NCI-H1930 (cell line): Measurements from ENCODE around the gene RYR3.
"Not testable (repeated sequence)": the region's sequence is repeated elsewhere in the genome, so short reads cannot be mapped to it uniquely, and the experiment has no call there.

Source experiments
- DNase-seq, 2 experiments: peaks; one replicate each; lab custom pipeline; 2025; lab: John Stamatoyannopoulos, UW

Gene RYR3

GRCh38 chr15:33757516-33758232 lies 446.9 kb downstream of the RYR3 start:
- DNase-seq = no peak

- no peak for DNase-seq
Measured at GRCh38 chr15:33766389-33766788, 455.6 kb downstream of the RYR3 start.

GRCh38 chr15:33768670-33769190 lies 458.0 kb downstream of the RYR3 start:
- DNase-seq = no peak

DNA sequence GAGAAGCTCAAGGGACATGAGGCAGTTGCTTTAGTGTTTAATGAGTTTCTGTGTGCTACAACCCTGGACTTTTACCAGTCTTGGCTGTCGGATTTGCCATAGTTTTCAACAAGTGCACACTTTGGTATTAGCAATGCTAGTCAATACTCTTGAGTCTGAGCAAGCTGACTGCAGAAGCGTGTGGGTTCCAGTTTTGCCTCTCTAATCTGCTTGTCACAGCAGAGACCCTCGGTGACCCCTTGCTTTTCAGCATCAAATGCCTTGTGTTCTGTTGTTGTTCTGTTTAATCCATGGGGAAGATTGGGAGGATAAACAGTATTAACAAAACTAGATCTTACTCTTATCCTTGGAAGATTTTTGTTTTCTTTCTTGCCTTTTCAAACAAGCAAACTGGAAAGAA lies 463.2 kb downstream of the RYR3 start:
- no peak for DNase-seq

DNA sequence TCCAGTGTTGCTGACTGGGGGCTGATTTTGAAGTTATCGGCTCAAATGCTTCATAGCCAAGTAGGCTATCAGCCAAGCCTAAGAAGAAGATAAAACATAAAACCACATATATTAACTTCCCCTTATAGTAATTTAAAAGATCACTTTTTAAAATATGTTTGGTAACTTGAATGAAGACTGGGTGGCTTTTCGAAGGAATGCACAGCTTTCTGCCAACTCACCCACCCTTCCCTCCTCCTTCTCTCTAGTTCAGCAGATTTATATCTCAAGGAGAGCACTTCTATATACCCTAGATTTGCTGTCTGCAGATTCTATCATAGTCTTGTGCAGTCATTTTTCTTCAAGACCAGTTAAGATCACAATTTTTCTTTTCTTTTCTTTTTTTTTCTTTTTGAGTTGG lies 468.1 kb downstream of the RYR3 start:
- DNase-seq = no peak

GRCh38 chr15:33780011-33780768 lies 469.4 kb downstream of the RYR3 start:
- no peak for DNase-seq

DNA sequence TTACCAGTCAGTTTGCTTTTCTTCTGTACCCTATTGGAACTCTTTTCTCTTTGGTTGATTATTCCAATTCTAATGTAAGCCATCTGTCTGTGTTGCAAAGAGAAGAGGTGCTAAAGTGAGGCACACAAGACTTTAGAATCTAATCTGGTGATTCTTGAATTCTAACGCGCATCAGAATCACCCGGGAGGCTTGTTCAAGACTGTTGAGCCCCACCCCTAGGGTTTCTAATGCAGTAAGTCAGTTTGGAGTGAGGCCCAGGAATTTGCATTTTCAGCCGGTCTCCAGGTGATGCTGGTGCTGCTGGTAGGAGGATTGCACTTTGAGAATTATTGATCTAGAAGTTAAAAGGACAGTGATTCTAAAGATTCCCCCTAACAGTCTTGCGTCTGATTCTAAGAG lies 472.2 kb downstream of the RYR3 start:
- DNase-seq = no peak

- no peak for DNase-seq
Measured at GRCh38 chr15:33785366-33785765, 474.6 kb downstream of the RYR3 start.

DNA sequence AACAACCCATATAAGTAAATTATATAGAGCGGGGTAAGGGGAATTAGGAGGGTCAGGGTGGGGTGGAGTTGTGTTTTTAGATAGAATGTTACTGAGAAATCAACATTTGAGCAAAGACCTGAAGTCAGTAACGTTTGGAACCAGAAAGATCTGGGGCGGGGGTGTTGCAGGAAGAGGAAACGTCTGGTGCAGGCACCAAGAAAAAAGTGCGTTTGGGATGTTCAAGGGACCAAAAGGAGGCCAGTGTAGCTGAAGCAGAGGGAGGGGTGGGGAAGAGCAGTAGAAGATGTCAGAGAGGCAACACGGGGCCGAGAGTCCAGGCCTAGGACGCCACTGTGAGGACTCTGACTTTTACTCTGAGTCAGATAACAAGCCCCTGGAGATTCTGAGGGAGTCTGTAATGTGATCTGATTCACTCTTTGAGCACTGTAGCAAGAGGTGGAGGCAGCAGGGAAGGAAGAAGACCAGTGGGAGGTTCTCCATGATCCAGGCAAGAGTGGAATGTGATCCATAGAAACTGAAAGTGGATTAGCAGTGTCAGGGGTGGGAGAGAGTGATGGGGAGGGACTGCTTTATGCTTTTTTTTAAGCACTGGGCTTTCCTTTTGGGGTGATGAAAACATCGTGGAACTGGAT lies 478.3 kb downstream of the RYR3 start:
- no peak for DNase-seq

GRCh38 chr15:33794453-33794852 lies 483.7 kb downstream of the RYR3 start:
- no peak for DNase-seq

DNA sequence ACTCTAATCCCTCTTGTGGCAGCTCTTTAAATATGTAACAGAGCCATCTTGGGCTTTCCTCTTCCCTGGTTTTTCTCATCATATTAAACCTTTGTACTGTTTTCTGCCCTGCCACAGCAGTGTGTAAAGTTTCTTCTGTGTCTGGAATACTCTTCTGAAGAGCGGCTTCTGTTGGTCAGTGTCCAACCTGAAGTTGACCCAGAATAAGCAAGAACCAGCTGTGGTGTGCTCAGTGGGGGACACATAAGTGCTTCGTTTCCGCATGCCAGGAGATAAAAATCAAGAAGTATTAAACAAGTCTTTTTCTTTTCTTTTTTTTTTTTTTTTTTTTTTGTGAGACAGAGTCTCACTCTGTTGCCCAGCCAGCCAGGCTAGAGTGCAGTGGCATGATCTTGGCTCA lies 484.3 kb downstream of the RYR3 start:
- DNase-seq = no peak

DNA sequence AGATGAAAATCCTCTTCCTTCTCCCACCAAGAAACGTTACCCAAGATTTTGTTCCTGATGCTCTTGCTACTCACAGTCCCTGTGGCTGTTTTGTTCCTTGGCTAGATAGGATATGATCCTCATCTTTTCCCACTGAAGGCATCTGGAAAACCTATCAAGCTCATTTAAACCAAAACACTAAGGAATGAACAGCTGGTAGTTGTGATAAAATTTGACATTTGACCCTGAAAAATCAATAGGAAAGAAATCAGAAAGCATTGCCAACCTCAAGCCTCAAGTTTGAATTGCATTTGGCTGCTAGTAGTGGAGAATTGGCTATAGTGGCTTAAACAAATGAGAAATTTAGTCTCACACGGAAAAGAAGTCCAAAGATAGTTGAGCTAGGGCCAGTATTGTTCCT lies 486.9 kb downstream of the RYR3 start:
- DNase-seq = no peak

GRCh38 chr15:33801954-33802353 lies 491.2 kb downstream of the RYR3 start:
- no peak for DNase-seq

DNA sequence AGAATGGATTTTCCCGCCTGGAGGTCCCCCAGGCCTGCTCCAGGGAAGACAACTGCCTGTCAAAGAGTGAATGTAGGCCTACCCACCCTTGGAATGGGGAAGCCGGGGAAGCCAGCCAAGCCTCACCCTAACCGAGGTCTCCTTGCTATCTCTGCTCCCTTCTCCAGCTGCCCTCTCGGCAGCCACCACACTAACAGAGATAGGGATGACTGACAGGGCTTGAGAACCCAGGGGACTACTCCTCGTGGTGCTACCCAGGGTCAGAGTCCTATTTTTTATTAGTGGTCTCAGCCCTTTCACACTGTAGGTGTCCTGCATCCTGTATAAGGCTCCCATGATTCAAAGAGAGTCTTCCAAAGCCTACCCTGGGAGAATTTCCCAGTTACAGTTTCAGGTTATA lies 496.9 kb downstream of the RYR3 start:
- DNase-seq = no peak

DNA sequence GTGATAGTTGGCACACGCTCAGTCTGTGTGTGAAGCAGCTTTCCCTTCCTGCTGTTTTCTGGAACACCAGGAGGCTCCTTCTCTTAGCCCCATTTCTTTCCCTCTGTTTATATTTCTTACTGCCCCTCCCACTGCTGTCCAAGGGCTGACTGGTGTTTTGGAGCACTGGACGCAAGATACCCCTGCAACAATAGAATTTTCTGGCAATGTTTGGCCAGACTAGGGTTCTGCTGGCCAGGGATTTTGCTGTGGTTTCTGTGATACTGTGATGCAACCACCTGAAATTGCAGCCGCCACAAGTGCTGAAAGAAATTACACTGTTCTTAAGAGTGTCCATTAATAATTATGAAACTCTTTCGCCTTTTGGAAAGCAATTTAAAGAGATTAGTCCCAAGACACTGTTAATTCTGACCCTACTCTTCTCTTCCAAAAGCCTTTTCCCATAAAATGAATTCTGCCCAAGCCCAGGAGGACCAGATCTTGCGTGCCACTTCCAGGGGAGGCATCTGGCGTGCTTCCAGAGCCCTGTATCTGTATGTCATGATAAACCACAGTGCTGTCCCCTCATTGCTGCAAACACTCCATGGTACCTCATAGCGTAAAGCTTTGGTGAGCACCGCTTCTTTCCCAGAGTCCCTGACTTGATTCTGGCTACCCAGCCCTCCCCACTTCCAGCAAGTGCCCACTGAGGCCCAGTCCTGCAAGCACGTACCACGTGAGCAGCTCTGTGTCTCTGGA lies 498.1 kb downstream of the RYR3 start:
- no peak for DNase-seq

GRCh38 chr15:33810073-33810595 lies 499.4 kb downstream of the RYR3 start:
- no peak for DNase-seq

DNA sequence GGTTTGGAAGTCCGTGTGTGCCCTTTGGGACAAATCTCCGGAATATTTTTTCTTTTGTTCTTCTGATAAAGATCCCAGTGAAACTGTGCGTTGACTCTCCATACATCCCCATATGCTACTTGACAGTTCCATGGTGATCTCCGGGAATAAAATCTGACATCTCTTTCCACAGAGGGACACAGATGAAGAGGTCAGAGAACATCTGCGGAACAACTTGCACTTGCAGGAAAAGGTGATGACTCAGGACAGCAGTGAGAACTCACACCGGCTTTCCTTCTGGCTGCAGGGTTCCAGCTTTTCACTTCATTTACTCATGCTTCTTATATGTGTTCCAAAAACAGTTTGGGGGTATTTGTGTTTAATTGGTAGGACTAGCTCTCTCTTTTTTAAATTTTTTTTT lies 500.0 kb downstream of the RYR3 start:
- no peak for DNase-seq

DNA sequence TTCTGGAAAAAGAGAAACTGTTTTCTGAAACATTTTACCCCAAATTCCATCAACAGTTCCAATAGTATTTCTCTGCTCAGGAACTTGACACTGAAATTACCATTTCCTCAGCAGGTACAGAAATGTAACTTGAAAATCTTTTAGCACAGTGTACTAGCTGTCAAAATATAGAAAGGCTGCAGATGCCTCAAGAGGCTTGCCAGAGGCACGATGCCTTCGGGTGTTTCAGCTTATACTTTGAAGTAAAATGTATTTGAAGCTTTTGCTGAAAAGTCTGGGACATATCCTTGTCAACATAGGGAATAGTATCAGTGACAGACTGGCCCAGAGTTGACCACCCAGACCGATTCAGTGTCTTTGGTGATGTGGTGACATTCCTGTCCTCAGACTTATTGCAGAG lies 503.1 kb downstream of the RYR3 start:
- DNase-seq = no peak

GRCh38 chr15:33819499-33819898 lies 508.7 kb downstream of the RYR3 start:
- not testable (repeated sequence) for DNase-seq

- no peak for DNase-seq
Measured at GRCh38 chr15:33822479-33822878, 511.7 kb downstream of the RYR3 start.

DNA sequence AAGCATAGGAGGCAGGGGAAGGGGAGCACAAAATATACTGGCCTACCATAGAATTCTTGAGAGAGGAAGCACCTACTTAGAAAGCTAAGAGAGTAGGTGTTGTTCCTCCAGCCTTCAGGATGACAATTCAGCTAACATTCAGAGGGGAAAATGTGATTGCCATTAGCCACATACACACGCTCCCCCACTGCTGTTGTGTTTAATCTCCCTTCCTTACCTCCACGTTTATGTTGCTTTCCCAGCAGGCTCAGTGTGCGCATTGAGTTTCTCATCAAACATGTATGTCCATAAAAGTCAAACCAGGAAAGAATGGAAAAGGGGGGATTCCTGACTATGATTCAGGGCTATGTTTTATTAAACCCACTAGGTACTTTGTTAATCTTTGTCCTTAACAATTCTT lies 512.4 kb downstream of the RYR3 start:
- DNase-seq = no peak

DNA sequence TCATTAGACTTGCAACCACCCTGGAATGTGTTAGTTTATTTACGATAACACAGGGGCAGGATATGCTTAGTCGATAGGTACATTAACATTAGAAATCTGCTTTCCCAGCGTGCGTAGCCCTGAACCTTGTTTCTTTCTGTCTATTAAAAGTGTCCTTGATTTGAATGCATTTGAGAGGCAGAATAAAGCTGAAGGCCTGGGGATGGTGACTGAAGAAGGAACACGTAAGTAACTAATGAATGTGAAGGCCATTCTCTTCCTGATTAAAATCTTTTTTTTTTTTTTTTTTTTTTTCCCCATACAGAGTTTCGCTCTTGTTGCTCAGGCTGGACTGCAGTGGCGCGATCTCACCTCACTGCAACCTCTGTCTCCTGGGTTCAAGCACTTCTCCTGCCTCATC lies 514.7 kb downstream of the RYR3 start:
- DNase-seq = no peak
